ENCODE measurements around the gene CBL. TPM values are rescaled to one million over a fixed set of nuclear protein-coding genes. Genes with fewer than 3 reads are reported as not detected.
A peak's percentile ranks its signal among the peaks of the same experiment; 100 is the strongest.
"Not testable (repeated sequence)": the region's sequence is repeated elsewhere in the genome, so short reads cannot be mapped to it uniquely, and the experiment has no call there.

Gene CBL
- total RNA-seq, 1 donor from 2014 or later = 46.6 TPM

DNA sequence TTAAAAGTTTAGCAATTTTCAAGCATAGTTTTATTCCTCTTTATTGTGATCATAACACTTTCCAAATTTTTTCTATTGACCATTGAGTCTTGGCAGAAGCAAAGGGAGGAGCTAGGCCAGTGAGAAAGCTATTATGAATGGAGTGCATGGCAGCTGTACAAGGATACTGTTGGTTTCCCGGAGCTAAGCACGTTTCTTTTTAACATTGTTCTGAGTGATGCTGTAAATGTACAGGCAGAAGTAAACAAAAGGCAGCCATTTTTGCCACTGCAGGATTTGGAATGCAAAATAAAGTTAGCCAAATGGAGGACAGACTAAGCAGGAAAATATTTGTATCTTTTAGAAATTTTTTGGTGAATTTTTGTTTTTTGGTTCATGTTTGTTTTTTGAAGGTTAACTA is 16.2 kb downstream of the CBL start:
- no peak for TF ChIP-seq EZH2 (IDR thresholded peaks at IDR 0.05; ENCODE audit: insufficient read depth, low read length)
- TF ChIP-seq, protein P1, sequence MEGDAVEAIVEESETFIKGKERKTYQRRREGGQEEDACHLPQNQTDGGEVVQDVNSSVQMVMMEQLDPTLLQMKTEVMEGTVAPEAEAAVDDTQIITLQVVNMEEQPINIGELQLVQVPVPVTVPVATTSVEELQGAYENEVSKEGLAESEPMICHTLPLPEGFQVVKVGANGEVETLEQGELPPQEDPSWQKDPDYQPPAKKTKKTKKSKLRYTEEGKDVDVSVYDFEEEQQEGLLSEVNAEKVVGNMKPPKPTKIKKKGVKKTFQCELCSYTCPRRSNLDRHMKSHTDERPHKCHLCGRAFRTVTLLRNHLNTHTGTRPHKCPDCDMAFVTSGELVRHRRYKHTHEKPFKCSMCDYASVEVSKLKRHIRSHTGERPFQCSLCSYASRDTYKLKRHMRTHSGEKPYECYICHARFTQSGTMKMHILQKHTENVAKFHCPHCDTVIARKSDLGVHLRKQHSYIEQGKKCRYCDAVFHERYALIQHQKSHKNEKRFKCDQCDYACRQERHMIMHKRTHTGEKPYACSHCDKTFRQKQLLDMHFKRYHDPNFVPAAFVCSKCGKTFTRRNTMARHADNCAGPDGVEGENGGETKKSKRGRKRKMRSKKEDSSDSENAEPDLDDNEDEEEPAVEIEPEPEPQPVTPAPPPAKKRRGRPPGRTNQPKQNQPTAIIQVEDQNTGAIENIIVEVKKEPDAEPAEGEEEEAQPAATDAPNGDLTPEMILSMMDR (IDR thresholded peaks at IDR 0.05; ENCODE audit: insufficient read depth, low read depth, low read length) = no peak
- H3K4me1 ChIP-seq (ENCODE audit: insufficient read depth, low read length) = peaks cover 14% of the 10 kb centered on the region
- H3K9me3 Mint-ChIP-seq (ENCODE audit: unreplicated experiment) = no peaks in the 10 kb centered on the region
- no peak overlapping the region for H3K27ac ChIP-seq (ENCODE audit: low read depth, low read length)
- H3K36me3 Mint-ChIP-seq (ENCODE audit: low read depth, unreplicated experiment) = no peaks in the 10 kb centered on the region
- H3K79me2 ChIP-seq (ENCODE audit: insufficient read depth, low read length) = peaks cover 90% of the 10 kb centered on the region
- no peak overlapping the region for H3K4me2 ChIP-seq (ENCODE audit: low read length)
- H3K27me3 ChIP-seq (ENCODE audit: insufficient read depth, low read length) = no peaks in the 10 kb centered on the region
- H2AFZ ChIP-seq (ENCODE audit: low read depth, low read length) = no peak overlapping the region
- no peaks in the 10 kb centered on the region for H3K27me3 Mint-ChIP-seq (ENCODE audit: low read depth, unreplicated experiment)
- FAIRE-seq (no peak), DNase-seq (ENCODE audit: low read depth) (peak; percentile 44)
- peaks cover 23% of the 10 kb centered on the region for H3K4me1 Mint-ChIP-seq (ENCODE audit: low read depth, unreplicated experiment)
- H3K4me3 ChIP-seq (ENCODE audit: insufficient read depth, low read depth, low read length) = no peak overlapping the region
- H3K4me3 Mint-ChIP-seq (ENCODE audit: unreplicated experiment) = peak overlapping the region; percentile 11
- H4K20me1 ChIP-seq (ENCODE audit: insufficient read depth, low read length) = peaks cover 83% of the 10 kb centered on the region
- no peaks in the 10 kb centered on the region for H3K9me3 ChIP-seq (ENCODE audit: insufficient read depth, low read depth, low read length)
- H3K36me3 ChIP-seq (ENCODE audit: insufficient read depth, low read length) = no peaks in the 10 kb centered on the region
- no peak overlapping the region for H3K27ac Mint-ChIP-seq (ENCODE audit: unreplicated experiment)
- no peak overlapping the region for H3K9ac ChIP-seq (ENCODE audit: low read length)

DNA sequence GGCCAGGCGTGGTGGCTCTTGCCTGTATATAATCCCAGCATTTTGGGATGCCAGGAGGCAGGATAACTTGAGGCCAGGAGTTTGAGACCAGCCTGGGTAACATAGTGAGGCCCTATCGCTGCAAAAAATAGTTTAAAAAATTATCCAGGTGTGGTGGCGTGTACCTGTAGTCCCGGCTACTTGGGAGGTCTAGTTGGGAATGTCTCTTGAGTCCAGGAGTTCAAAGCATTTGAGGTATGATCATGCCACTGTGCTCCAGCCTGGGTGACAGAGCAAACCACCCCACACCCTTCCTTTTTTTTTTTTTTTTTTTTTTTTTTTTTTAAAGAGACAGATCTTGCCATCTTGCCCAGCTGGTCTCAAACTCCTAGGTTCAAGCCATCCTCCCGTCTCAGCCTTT is 16.8 kb downstream of the CBL start:
- Histone ChIP-seq H2AFZ (ENCODE audit: low read depth, low read length) (no peak overlapping the region), H3K27me3 (ENCODE audit: insufficient read depth, low read length) (no peaks in the 10 kb centered on the region), H3K4me2 (ENCODE audit: low read length) (no peak overlapping the region), H3K4me1 (ENCODE audit: insufficient read depth, low read length) (peaks cover 13% of the 10 kb centered on the region), H3K4me3 (ENCODE audit: insufficient read depth, low read depth, low read length) (no peak overlapping the region), H3K9me3 (ENCODE audit: insufficient read depth, low read depth, low read length) (no peaks in the 10 kb centered on the region), H3K9ac (ENCODE audit: low read length) (no peak overlapping the region), H3K36me3 (ENCODE audit: insufficient read depth, low read length) (no peaks in the 10 kb centered on the region), H4K20me1 (ENCODE audit: insufficient read depth, low read length) (peaks cover 82% of the 10 kb centered on the region), H3K79me2 (ENCODE audit: insufficient read depth, low read length) (peaks cover 90% of the 10 kb centered on the region), H3K27ac (ENCODE audit: low read depth, low read length) (no peak overlapping the region)
- Mint-ChIP-seq H3K4me3 (ENCODE audit: unreplicated experiment) (peak overlapping the region; percentile 11), H3K27me3 (ENCODE audit: low read depth, unreplicated experiment) (no peaks in the 10 kb centered on the region), H3K9me3 (ENCODE audit: unreplicated experiment) (no peaks in the 10 kb centered on the region), H3K27ac (ENCODE audit: unreplicated experiment) (no peak overlapping the region), H3K36me3 (ENCODE audit: low read depth, unreplicated experiment) (no peaks in the 10 kb centered on the region), H3K4me1 (ENCODE audit: low read depth, unreplicated experiment) (peaks cover 23% of the 10 kb centered on the region)
- no peak for FAIRE-seq
- no peak for DNase-seq (ENCODE audit: low read depth)
- TF ChIP-seq, protein P1 (IDR thresholded peaks at IDR 0.05; ENCODE audit: insufficient read depth, low read depth, low read length) = no peak
- TF ChIP-seq EZH2 (IDR thresholded peaks at IDR 0.05; ENCODE audit: insufficient read depth, low read length) = no peak

DNA sequence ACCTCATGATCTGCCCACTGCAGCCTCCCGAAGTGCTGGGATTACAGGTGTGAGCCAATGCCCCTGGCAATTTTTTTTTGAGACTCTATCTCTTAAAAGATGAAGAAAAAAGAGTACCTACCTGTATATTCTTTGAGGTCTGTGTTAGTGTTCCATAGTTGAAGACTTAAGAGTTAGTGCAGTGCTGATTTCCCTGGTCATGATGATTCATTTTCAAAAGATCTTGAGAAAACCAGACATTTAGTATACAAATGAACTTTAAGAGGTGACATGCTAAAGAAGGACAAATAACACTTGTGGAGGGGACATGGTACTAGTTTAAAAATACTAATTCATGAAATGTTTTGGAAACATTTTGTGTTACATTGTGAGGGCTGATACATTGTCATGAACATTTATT is 17.7 kb downstream of the CBL start:
- Mint-ChIP-seq H3K4me1 (ENCODE audit: low read depth, unreplicated experiment) (peaks cover 14% of the 10 kb centered on the region), H3K36me3 (ENCODE audit: low read depth, unreplicated experiment) (no peaks in the 10 kb centered on the region), H3K27ac (ENCODE audit: unreplicated experiment) (no peak overlapping the region), H3K9me3 (ENCODE audit: unreplicated experiment) (no peaks in the 10 kb centered on the region), H3K4me3 (ENCODE audit: unreplicated experiment) (no peak overlapping the region), H3K27me3 (ENCODE audit: low read depth, unreplicated experiment) (no peaks in the 10 kb centered on the region)
- H3K9me3 ChIP-seq (ENCODE audit: insufficient read depth, low read depth, low read length) = no peaks in the 10 kb centered on the region
- no peak for TF ChIP-seq EZH2 (IDR thresholded peaks at IDR 0.05; ENCODE audit: insufficient read depth, low read length)
- TF ChIP-seq, protein P1 (IDR thresholded peaks at IDR 0.05; ENCODE audit: insufficient read depth, low read depth, low read length) = no peak
- H3K4me1 ChIP-seq (ENCODE audit: insufficient read depth, low read length) = peaks cover 6% of the 10 kb centered on the region
- H3K9ac ChIP-seq (ENCODE audit: low read length) = no peak overlapping the region
- H3K79me2 ChIP-seq (ENCODE audit: insufficient read depth, low read length) = peaks cover 97% of the 10 kb centered on the region
- FAIRE-seq (peak; percentile 5), DNase-seq (ENCODE audit: low read depth) (peak; percentile 51)
- H2AFZ ChIP-seq (ENCODE audit: low read depth, low read length) = no peak overlapping the region
- no peak overlapping the region for H3K4me3 ChIP-seq (ENCODE audit: insufficient read depth, low read depth, low read length)
- H3K27me3 ChIP-seq (ENCODE audit: insufficient read depth, low read length) = no peaks in the 10 kb centered on the region
- no peak overlapping the region for H3K4me2 ChIP-seq (ENCODE audit: low read length)
- no peaks in the 10 kb centered on the region for H3K36me3 ChIP-seq (ENCODE audit: insufficient read depth, low read length)
- no peak overlapping the region for H3K27ac ChIP-seq (ENCODE audit: low read depth, low read length)
- H4K20me1 ChIP-seq (ENCODE audit: insufficient read depth, low read length) = peaks cover 76% of the 10 kb centered on the region

DNA sequence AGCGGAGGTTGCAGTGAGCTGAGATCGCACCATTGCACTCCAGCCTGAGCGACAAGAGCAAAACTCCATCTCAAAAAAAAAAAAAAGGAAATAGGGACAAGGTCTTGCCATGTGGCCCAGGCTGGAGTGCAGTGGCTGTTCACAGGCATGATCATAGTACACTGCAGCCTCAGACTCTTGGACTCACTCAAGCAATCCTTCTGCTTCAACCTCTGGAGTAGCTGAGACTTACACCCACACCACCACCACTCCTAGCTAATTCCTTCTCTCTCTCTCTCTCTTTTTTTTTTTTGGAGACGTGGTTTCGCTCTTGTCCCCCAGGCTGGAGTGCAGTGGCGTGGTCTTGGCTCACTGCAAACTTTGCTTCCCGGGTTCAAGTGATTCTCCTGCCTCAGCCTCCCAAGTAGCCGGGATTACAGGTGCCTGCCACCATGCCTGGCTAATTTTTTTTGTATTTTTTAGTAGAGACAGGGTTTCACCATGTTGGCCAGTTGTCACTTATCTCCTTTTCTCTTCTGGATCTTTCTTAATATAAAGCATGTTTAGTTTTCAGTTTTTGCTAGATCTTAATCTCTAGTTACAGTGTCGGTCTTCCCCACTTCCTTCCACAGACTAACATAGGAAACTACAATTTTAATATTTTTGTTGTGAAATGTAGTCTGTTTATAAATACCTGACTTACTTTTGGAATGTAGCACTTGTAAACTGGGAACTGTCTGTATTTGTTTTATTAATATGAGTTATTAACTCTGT is 22.6 kb downstream of the CBL start:
- not testable (repeated sequence) for H3K27me3 ChIP-seq (ENCODE audit: insufficient read depth, low read length); H3K36me3 Mint-ChIP-seq (ENCODE audit: low read depth, unreplicated experiment); H3K9me3 ChIP-seq (ENCODE audit: insufficient read depth, low read depth, low read length); H3K9ac ChIP-seq (ENCODE audit: low read length); H2AFZ ChIP-seq (ENCODE audit: low read depth, low read length); H3K27ac ChIP-seq (ENCODE audit: low read depth, low read length); DNase-seq (ENCODE audit: low read depth); H3K9me3 Mint-ChIP-seq (ENCODE audit: unreplicated experiment); H3K4me3 Mint-ChIP-seq (ENCODE audit: unreplicated experiment); H3K4me3 ChIP-seq (ENCODE audit: insufficient read depth, low read depth, low read length); H3K36me3 ChIP-seq (ENCODE audit: insufficient read depth, low read length); FAIRE-seq; H3K4me2 ChIP-seq (ENCODE audit: low read length); H3K27me3 Mint-ChIP-seq (ENCODE audit: low read depth, unreplicated experiment); H3K27ac Mint-ChIP-seq (ENCODE audit: unreplicated experiment)
- H3K4me1 ChIP-seq (ENCODE audit: insufficient read depth, low read length) = peaks cover 12% of the 10 kb centered on the region
- H4K20me1 ChIP-seq (ENCODE audit: insufficient read depth, low read length) = peaks cover 67% of the 10 kb centered on the region
- peaks cover 16% of the 10 kb centered on the region for H3K4me1 Mint-ChIP-seq (ENCODE audit: low read depth, unreplicated experiment)
- H3K79me2 ChIP-seq (ENCODE audit: insufficient read depth, low read length) = peaks cover 83% of the 10 kb centered on the region

Data from astrocyte (in vitro differentiated cells and primary cell).